A549 (cell line): ENCODE results near the gene AGBL4. TPM values are rescaled to one million over a fixed set of nuclear protein-coding genes. Genes with fewer than 3 reads are reported as not detected.

Source experiments
- ATAC-seq, 2 experiments: fragments of 200-7000 bp in 1 of 2; fragments of >200 bp in 1 of 2; cut with Nextera tagmentation in 1 of 2; cut with Tn5 transposase in 1 of 2; 3 replicates each; pipeline versions ENCODE4 v1.8.0 to v1.9.1; 2018 to 2020; ENCODE audit warnings: mild to moderate bottlenecking in 1 of 2, moderate library complexity in 1 of 2
- CTCF ChIA-PET: fragments of 300-600 bp; sonication (Branson Sonifier 250); formaldehyde crosslinking; extraction: SDS; loops from one replicate; lab custom pipeline; 2021; ENCODE audit warnings: antibody characterized with exemption, inconsistent platforms; lab: Yijun Ruan, JAX
- POLR2A ChIA-PET: fragments of 350-600 bp; formaldehyde crosslinking; extraction: SDS; loops from one replicate; lab custom pipeline; 2021; ENCODE audit warnings: antibody characterized with exemption, inconsistent platforms; lab: Yijun Ruan, JAX
- DNase-seq, 2 experiments: peaks; one replicate each; pipeline versions ENCODE4 v3.0.0 to v3.0.0-alpha.2; 2011 to 2016; ENCODE audit warnings: low read depth in 1 of 2, low spot score in 1 of 2
- FAIRE-seq: peaks from 2 replicates; lab custom pipeline; 2011; peaks lifted over from hg19 to GRCh38; lab: Jason Lieb, UNC
- H3K27ac ChIP-seq, 2 experiments: fragments of >200 bp; sonication (Bioruptor Twin); formaldehyde crosslinking; 3 replicates each; pipeline ENCODE4 v1.5.1; 2016 to 2017
- H3K4me1 ChIP-seq: fragments of >200 bp; sonication (Bioruptor Twin); formaldehyde crosslinking; 3 replicates; pipeline ENCODE4 v1.6.1; 2016
- H3K4me2 ChIP-seq: fragments of >200 bp; sonication (Bioruptor Twin); formaldehyde crosslinking; 3 replicates; pipeline ENCODE4 v1.6.1; 2016
- H3K4me3 ChIP-seq: fragments of >200 bp; sonication (Bioruptor Twin); formaldehyde crosslinking; 3 replicates; pipeline ENCODE4 v1.5.1; 2016
- H3K9me3 ChIP-seq: fragments of >200 bp; sonication (Bioruptor Twin); formaldehyde crosslinking; 3 replicates; pipeline ENCODE4 v1.6.1; 2016
- CEBPB ChIP-seq, 2 experiments: fragments of >200 bp in 1 of 2; sonication (Bioruptor Twin) in 1 of 2; formaldehyde crosslinking in 1 of 2; IDR thresholded peaks; 2 replicates each; pipeline ENCODE4 v1.6.1; 2012 to 2016
- CHD4 ChIP-seq: fragments of 200-600 bp; sonication (generic); IDR thresholded peaks from 2 replicates; pipeline ENCODE4 v1.6.1; 2016; ENCODE audit warnings: antibody characterized with exemption, mild to moderate bottlenecking, borderline replicate concordance
- EHF ChIP-seq: fragments of 250-450 bp; sonication (Bioruptor Pico); IDR thresholded peaks from 2 replicates; pipeline ENCODE4 v1.5.0; 2020; ENCODE audit warnings: mild to moderate bottlenecking
- FOSL2 ChIP-seq, 2 experiments: fragments of 450-650 bp in 1 of 2; fragments of >200 bp in 1 of 2; sonication (Bioruptor Twin) in 1 of 2; formaldehyde crosslinking; IDR thresholded peaks; 2 replicates each; pipeline versions ENCODE4 v1.5.0 to v1.6.1; 2016 to 2020; ENCODE audit warnings: mild to moderate bottlenecking in 1 of 2, moderate library complexity in 1 of 2
- JUNB ChIP-seq: fragments of >200 bp; sonication (Bioruptor Twin); formaldehyde crosslinking; IDR thresholded peaks from 2 replicates; pipeline ENCODE4 v1.6.1; 2016
- KDM1A ChIP-seq: fragments of 200-600 bp; sonication (generic); IDR thresholded peaks from 2 replicates; pipeline ENCODE4 v1.6.1; 2016; ENCODE audit warnings: low read depth, mild to moderate bottlenecking
- KDM5A ChIP-seq: fragments of 200-600 bp; sonication (generic); IDR thresholded peaks from 2 replicates; pipeline ENCODE4 v1.6.1; 2016; ENCODE audit warnings: antibody characterized with exemption, mild to moderate bottlenecking
- MAZ ChIP-seq: fragments of 150-350 bp; IDR thresholded peaks from 2 replicates; pipeline ENCODE4 v1.6.1; 2014; ENCODE audit warnings: antibody characterized with exemption, low read depth, low read length, borderline replicate concordance
- NFE2L2 ChIP-seq: fragments of 150-350 bp; conservative IDR thresholded peaks from 2 replicates; pipeline ENCODE4 v1.6.1; 2014; ENCODE audit warnings: low read length
- NPAS2 ChIP-seq: fragments of 250-450 bp; sonication (Bioruptor Pico); IDR thresholded peaks from 2 replicates; pipeline ENCODE4 v1.8.0; 2022; ENCODE audit warnings: mild to moderate bottlenecking, moderate library complexity, borderline replicate concordance
- PHF8 ChIP-seq: fragments of 200-600 bp; sonication (generic); IDR thresholded peaks from 2 replicates; pipeline ENCODE4 v1.6.1; 2016; ENCODE audit warnings: low read depth, mild to moderate bottlenecking, antibody characterized with exemption, moderate library complexity, borderline replicate concordance
- POLR2AphosphoS2 ChIP-seq: conservative IDR thresholded peaks from 2 replicates; pipeline ENCODE4 v1.6.1; 2012; ENCODE audit warnings: low read length, improper control_type of control experiment, inconsistent platforms
- RAD21 ChIP-seq, 2 experiments: fragments of >200 bp in 1 of 2; sonication (Bioruptor Twin) in 1 of 2; formaldehyde crosslinking in 1 of 2; IDR thresholded peaks in 1 of 2; conservative IDR thresholded peaks in 1 of 2; 2 replicates in 1 of 2; 3 replicates in 1 of 2; pipeline ENCODE4 v1.6.1; 2012 to 2018; ENCODE audit warnings: inconsistent platforms in 1 of 2
- RARB ChIP-seq: fragments of 250-450 bp; sonication (Bioruptor Pico); IDR thresholded peaks from 2 replicates; pipeline ENCODE4 v1.8.0; 2021; ENCODE audit warnings: mild to moderate bottlenecking, moderate library complexity
- ZFP36 ChIP-seq: fragments of 450-650 bp; IDR thresholded peaks from 2 replicates; pipeline ENCODE4 v1.6.1; 2014; ENCODE audit warnings: borderline replicate concordance; ENCODE audit not compliant: partially characterized antibody
- ZSCAN20 ChIP-seq: fragments of 250-450 bp; sonication (Bioruptor Pico); IDR thresholded peaks from 2 replicates; pipeline ENCODE4 v1.8.0; 2022; ENCODE audit warnings: mild to moderate bottlenecking, moderate library complexity
- WGBS: methylation state at CpG from one replicate; pipeline ENCODE4 v1.1.6; 2017; ENCODE audit errors: missing lambda C conversion rate; 5-methylcytosine and 5-hydroxymethylcytosine counted together
- polyA plus RNA-seq, 4 experiments: library from polyadenylated mRNA; depleted of rRNA in 3 of 4; stranded (reverse); fragments of >200 nt; fragmentation: RNase III in 1 of 4; extraction: RNeasy Plus Mini Kit Qiagen cat#74134 plus additional on column Dnase treatment in 1 of 4; gene quantifications; 2 replicates in 3 of 4; 3 replicates in 1 of 4; pipeline ENCODE4 v1.2.3, GENCODE V29; 2011 to 2017
- TF ChIP-seq, protein P1 (sequence below): fragments of >200 bp; sonication (Bioruptor Twin); formaldehyde crosslinking; IDR thresholded peaks from 3 replicates; pipeline ENCODE4 v1.5.1; 2016
- TF ChIP-seq, protein P2 (sequence below): fragments of 250-450 bp; sonication (Bioruptor Pico); IDR thresholded peaks from 2 replicates; pipeline ENCODE4 v1.5.0; 2020; ENCODE audit warnings: low read depth, mild to moderate bottlenecking, moderate library complexity
- TF ChIP-seq, protein P3 (sequence below): IDR thresholded peaks from 2 replicates; pipeline ENCODE4 v1.6.1; 2012

Gene AGBL4
- polyA plus RNA-seq, 2 of the 4 experiments (the other 2 are of a cell fraction), result not detected

DNA sequence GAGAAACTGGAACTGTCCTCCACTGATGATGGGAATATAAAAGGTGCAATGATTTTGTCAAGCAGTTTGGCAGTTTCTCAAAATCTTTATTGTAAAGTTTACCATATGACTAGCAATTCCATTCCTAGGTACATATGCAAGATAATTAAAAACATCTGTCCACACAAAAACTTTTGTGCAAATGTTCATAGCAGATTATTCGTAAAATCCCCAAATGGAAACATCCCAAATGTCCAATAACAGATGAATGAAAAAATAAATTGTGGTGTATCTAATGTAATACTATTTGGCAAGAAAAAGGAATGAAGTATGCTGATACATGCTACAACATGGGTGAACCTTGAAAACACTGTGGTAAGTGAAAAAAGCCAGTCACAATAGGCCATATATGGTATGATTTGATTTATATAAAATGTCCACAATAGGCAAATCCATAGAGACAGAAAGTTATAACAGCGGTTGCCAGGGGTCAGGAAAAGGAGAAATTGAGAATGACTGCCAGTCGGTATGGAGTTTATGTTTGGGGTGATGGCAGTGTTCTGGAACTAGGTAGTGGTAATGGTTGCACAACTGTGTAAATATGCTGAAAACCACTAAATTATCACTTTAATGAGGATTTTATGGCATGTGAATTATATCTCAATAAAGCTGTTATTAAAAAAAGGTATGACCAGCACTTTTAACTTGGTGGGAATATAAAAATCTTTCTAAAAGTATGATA lies 1165.4 kb downstream of the AGBL4 start:
- Histone ChIP-seq H3K27ac (no peak overlapping the region), H3K9me3 (peaks cover 13% of the 10 kb centered on the region; the same call in 1 of the 3 replicates), H3K4me1 (peaks cover 1% of the 10 kb centered on the region; the same call in 1 of the 3 replicates)
- POLR2A ChIA-PET, result no interaction called here
- TF ChIP-seq CEBPB (IDR thresholded peaks at IDR 0.05), result no peak
- no peak for TF ChIP-seq RAD21 (conservative IDR thresholded peaks at IDR 0.05 in 1 of 2, IDR thresholded peaks at IDR 0.05 in 1 of 2)
- TF ChIP-seq, protein P1, sequence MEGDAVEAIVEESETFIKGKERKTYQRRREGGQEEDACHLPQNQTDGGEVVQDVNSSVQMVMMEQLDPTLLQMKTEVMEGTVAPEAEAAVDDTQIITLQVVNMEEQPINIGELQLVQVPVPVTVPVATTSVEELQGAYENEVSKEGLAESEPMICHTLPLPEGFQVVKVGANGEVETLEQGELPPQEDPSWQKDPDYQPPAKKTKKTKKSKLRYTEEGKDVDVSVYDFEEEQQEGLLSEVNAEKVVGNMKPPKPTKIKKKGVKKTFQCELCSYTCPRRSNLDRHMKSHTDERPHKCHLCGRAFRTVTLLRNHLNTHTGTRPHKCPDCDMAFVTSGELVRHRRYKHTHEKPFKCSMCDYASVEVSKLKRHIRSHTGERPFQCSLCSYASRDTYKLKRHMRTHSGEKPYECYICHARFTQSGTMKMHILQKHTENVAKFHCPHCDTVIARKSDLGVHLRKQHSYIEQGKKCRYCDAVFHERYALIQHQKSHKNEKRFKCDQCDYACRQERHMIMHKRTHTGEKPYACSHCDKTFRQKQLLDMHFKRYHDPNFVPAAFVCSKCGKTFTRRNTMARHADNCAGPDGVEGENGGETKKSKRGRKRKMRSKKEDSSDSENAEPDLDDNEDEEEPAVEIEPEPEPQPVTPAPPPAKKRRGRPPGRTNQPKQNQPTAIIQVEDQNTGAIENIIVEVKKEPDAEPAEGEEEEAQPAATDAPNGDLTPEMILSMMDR, result no peak
- TF ChIP-seq PHF8, result no peak
- TF ChIP-seq KDM1A, result no peak
- TF ChIP-seq RARB (CRISPR knock-in tag), result no peak
- TF ChIP-seq POLR2AphosphoS2, result no peak
- no peak for TF ChIP-seq NPAS2 (CRISPR knock-in tag)
- TF ChIP-seq, protein P2, sequence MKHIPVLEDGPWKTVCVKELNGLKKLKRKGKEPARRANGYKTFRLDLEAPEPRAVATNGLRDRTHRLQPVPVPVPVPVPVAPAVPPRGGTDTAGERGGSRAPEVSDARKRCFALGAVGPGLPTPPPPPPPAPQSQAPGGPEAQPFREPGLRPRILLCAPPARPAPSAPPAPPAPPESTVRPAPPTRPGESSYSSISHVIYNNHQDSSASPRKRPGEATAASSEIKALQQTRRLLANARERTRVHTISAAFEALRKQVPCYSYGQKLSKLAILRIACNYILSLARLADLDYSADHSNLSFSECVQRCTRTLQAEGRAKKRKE (CRISPR knock-in tag), result no peak
- TF ChIP-seq, protein P3, sequence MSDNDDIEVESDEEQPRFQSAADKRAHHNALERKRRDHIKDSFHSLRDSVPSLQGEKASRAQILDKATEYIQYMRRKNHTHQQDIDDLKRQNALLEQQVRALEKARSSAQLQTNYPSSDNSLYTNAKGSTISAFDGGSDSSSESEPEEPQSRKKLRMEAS, result no peak
- TF ChIP-seq KDM5A, result no peak
- TF ChIP-seq CHD4, result no peak
- TF ChIP-seq ZSCAN20 (CRISPR knock-in tag), result no peak
- TF ChIP-seq, all 56 proteins: peak for 0
- FAIRE-seq, result no peak
- no peak overlapping the region for H3K4me3 ChIP-seq
- WGBS, result 32% methylated on average over 3 of the region's 3 CpGs
- CTCF ChIA-PET, result no interaction called here
- ATAC-seq, result no peak
- no peak overlapping the region for H3K4me2 ChIP-seq
- no peak for DNase-seq

DNA sequence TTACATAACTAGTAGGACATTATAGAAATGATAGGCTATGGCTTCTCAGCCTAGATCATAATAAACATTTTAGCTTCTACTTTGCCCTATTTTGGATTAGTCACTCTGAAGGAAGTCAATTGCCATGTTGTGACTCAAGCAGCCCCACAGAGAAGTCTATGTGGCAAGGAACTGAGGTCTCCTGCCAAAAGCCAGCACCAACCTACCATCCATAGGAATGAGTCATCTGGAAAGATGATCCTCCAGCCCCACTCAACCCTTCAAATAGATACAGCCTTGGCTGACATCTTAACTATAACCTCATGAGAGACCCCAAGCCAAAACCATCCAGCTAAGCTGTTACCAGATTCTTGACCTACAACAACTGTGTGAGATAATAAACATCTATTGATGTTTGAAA lies 1170.7 kb downstream of the AGBL4 start:
- FAIRE-seq (no peak), DNase-seq (peak; percentile 17 to 56), ATAC-seq (peak; percentile 93 to 97)
- TF ChIP-seq NFE2L2 (no peak), FOSL2 (IDR thresholded peaks at IDR 0.05) (peak; percentile 62), FOSL2 (CRISPR knock-in tag; IDR thresholded peaks at IDR 0.05) (peak; percentile 64), JUNB (peak; percentile 63), CEBPB (IDR thresholded peaks at IDR 0.05) (0 out of 4 replicates have a peak, but pooled peaks have one; percentile 11 to 16)
- TF ChIP-seq, protein P2 (CRISPR knock-in tag), result no peak
- H3K9me3 ChIP-seq, result no peaks in the 10 kb centered on the region
- H3K27ac ChIP-seq, result no peak overlapping the region
- H3K4me3 ChIP-seq, result no peak overlapping the region
- POLR2A ChIA-PET, result no interaction called here
- H3K4me2 ChIP-seq, result peak overlapping the region; percentile 41; the same call in 2 of the 3 replicates
- CTCF ChIA-PET, result interaction anchor here (1.5 kb wide), 1 partner anchor 10 kb away, joined by 6 read pairs; no protein-coding TSS in a partner anchor
- H3K4me1 ChIP-seq, result peaks cover 10% of the 10 kb centered on the region; the same call in 2 of the 3 replicates

DNA sequence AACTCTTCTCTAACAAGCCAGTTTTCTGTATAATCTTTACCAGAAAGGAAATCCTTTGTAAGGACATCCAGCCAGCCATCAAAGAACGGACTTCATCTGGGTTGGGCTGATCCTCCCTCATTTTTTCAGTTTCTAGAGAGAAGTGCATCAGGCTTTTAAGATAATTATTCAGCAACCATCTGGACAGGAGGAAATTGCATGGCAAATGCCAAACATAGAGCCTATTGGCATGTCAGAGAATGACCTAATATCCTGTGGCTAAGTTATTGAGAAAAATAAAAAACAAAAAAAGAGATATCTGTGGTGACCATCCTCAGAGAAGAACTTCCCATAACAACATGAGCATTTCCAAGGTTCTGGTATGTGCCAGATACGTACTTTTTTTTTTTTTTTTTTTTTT lies 1172.1 kb downstream of the AGBL4 start:
- FAIRE-seq, result no peak
- Histone ChIP-seq H3K4me1 (peaks cover 10% of the 10 kb centered on the region; the same call in 2 of the 3 replicates), H3K27ac (no peak overlapping the region), H3K9me3 (no peaks in the 10 kb centered on the region), H3K4me3 (no peak overlapping the region), H3K4me2 (no peak overlapping the region)
- ChIA-PET POLR2A (no interaction called here), CTCF (interaction anchor here (1.6 kb wide), 1 partner anchor 34 kb away, joined by 5 read pairs; no protein-coding TSS in a partner anchor)
- WGBS, result 37% methylated on average over 2 of the region's 2 CpGs
- ATAC-seq, result no peak
- no peak for DNase-seq
- TF ChIP-seq ZFP36 (no peak), EHF (CRISPR knock-in tag) (no peak), MAZ (no peak)
- TF ChIP-seq, protein P3, result no peak
- TF ChIP-seq, all 56 proteins: peak for 0
